OCI-LY3 (cell line): ENCODE results near the gene INCA1.

Experiments used
- CTCF ChIP-seq: fragments of 200-600, 300-600 bp; sonication (generic); IDR thresholded peaks from 2 replicates; pipeline ENCODE4 v1.5.1; 2014; ENCODE audit warnings: antibody characterized with exemption, low read length, low read depth
- EZH2phosphoT487 ChIP-seq: fragments of 200-600 bp; shearing (Covaris generic); IDR thresholded peaks from 2 replicates; pipeline ENCODE4 v1.6.1; 2018; ENCODE audit warnings: antibody characterized with exemption, mixed run types, low read depth

GRCh38 chr17:4942760-4943508 is 54.4 kb downstream of the INCA1 start:
- TF ChIP-seq EZH2phosphoT487 = no peak
- TF ChIP-seq CTCF = no peak
